HepG2 (cell line): Measurements from ENCODE around the gene TVP23A. TPM values are rescaled to one million over a fixed set of nuclear protein-coding genes. Genes with fewer than 3 reads are reported as not detected.

Source experiments
- ATAC-seq: fragments of 200-7000 bp; cut with Tn5 transposase; 3 replicates; pipeline ENCODE4 v1.9.1; 2020; ENCODE audit warnings: mild to moderate bottlenecking, moderate library complexity
- BruUV-seq: library from RNA; stranded (reverse); fragments of 400-500 nt; replicated peaks from 2 replicates; lab custom pipeline; 2021; lab: Mats Ljungman, UMichigan
- CTCF ChIA-PET: fragments of 300-600 bp; formaldehyde crosslinking; extraction: SDS; loops from one replicate; lab custom pipeline; 2021; ENCODE audit warnings: low total read pairs, inconsistent platforms, low intra/inter-chr PET ratio; lab: Yijun Ruan, JAX
- POLR2A ChIA-PET: fragments of 350-600 bp; sonication (Branson Sonifier 250); formaldehyde crosslinking; loops from one replicate; lab custom pipeline; 2020; ENCODE audit warnings: antibody characterized with exemption, inconsistent platforms; lab: Yijun Ruan, JAX
- DNase-seq: peaks from one replicate; pipeline ENCODE4 v3.0.0-alpha.2; 2015; ENCODE audit warnings: low spot score
- FAIRE-seq: peaks from 3 replicates; lab custom pipeline; 2011; peaks lifted over from hg19 to GRCh38; lab: Jason Lieb, UNC
- H2AFZ ChIP-seq: one replicate; pipeline ENCODE4 v1.6.1; 2011; ENCODE audit warnings: low read length, inconsistent platforms
- H3K27ac ChIP-seq: fragments of 300-600 bp; 3 replicates; pipeline ENCODE4 v1.8.0; 2011; ENCODE audit warnings: mixed run types, mild to moderate bottlenecking, mixed read lengths, low read length, inconsistent platforms; ENCODE audit not compliant: insufficient read depth; ENCODE audit errors: extremely low read length
- H3K27me3 ChIP-seq, 2 experiments: fragments of 200-600 bp in 1 of 2; 2 replicates in 1 of 2; 3 replicates in 1 of 2; pipeline versions ENCODE4 v1.6.0 to v1.8.0; 2011; ENCODE audit warnings: low read length in 2 of 2, mild to moderate bottlenecking in 2 of 2, moderate library complexity in 2 of 2, inconsistent platforms in 1 of 2; ENCODE audit not compliant: insufficient read depth in 2 of 2, control insufficient read depth in 1 of 2
- H3K36me3 ChIP-seq, 2 experiments: fragments of 200-600 bp in 1 of 2; replicated peaks in 1 of 2; 2 replicates in 1 of 2; 3 replicates in 1 of 2; pipeline versions ENCODE4 v1.5.1 to v1.8.0; 2011; ENCODE audit warnings: low read length in 2 of 2, inconsistent platforms in 1 of 2; ENCODE audit not compliant: insufficient read depth in 2 of 2, control insufficient read depth in 1 of 2
- H3K4me1 ChIP-seq: 2 replicates; pipeline ENCODE4 v1.5.1; 2012; ENCODE audit warnings: low read length, inconsistent platforms; ENCODE audit not compliant: insufficient read depth
- H3K4me2 ChIP-seq: 2 replicates; pipeline ENCODE4 v1.6.0; 2011; ENCODE audit warnings: low read depth, low read length, inconsistent platforms
- H3K4me3 ChIP-seq, 3 experiments: fragments of 200-600 bp in 1 of 3; sonication (generic), shearing (Covaris generic) in 1 of 3; replicated peaks in 1 of 3; 2 replicates each; pipeline ENCODE4 v1.5.1; 2011 to 2016; ENCODE audit warnings: low read length in 3 of 3, inconsistent platforms in 2 of 3, low read depth in 2 of 3, mild to moderate bottlenecking in 2 of 3, control low read depth in 1 of 3, mixed read lengths in 1 of 3; ENCODE audit not compliant: insufficient read depth in 1 of 3
- H3K79me2 ChIP-seq: one replicate; pipeline ENCODE4 v1.6.1; 2011; ENCODE audit warnings: low read length, inconsistent platforms; ENCODE audit not compliant: insufficient read depth
- H3K9ac ChIP-seq: 2 replicates; pipeline ENCODE4 v1.6.0; 2011; ENCODE audit warnings: mild to moderate bottlenecking, low read depth, low read length, inconsistent platforms; ENCODE audit not compliant: insufficient read depth
- H3K9me3 ChIP-seq: 2 replicates; pipeline ENCODE4 v1.5.1; 2012; ENCODE audit warnings: mild to moderate bottlenecking, low read length
- H4K20me1 ChIP-seq: 2 replicates; pipeline ENCODE4 v1.6.0; 2011; ENCODE audit warnings: inconsistent platforms, mild to moderate bottlenecking, low read length, moderate library complexity; ENCODE audit not compliant: insufficient read depth
- BCL3 ChIP-seq: sonication (generic); formaldehyde crosslinking; IDR thresholded peaks from 2 replicates; pipeline ENCODE4 v1.5.1; 2020; ENCODE audit warnings: mild to moderate bottlenecking, missing genetic modification reagents, moderate library complexity
- DNMT1 ChIP-seq: sonication (generic); formaldehyde crosslinking; IDR thresholded peaks from 2 replicates; pipeline ENCODE4 v1.5.1; 2020; ENCODE audit warnings: mild to moderate bottlenecking, missing genetic modification reagents
- FOXO4 ChIP-seq: sonication (generic); formaldehyde crosslinking; conservative IDR thresholded peaks from 2 replicates; pipeline ENCODE4 v1.8.1; 2023; ENCODE audit warnings: missing genetic modification reagents
- KIAA2018 ChIP-seq: sonication (generic); formaldehyde crosslinking; IDR thresholded peaks from 2 replicates; pipeline ENCODE4 v1.5.0; 2020; ENCODE audit warnings: mild to moderate bottlenecking, missing genetic modification reagents, borderline replicate concordance
- MNT ChIP-seq: fragments of 450-650 bp; IDR thresholded peaks from 2 replicates; pipeline ENCODE4 v1.6.1; 2016
- MTA3 ChIP-seq: sonication (generic); formaldehyde crosslinking; IDR thresholded peaks from 2 replicates; pipeline ENCODE4 v1.4.0; 2020; ENCODE audit warnings: missing genetic modification reagents
- WIZ ChIP-seq: sonication (generic); formaldehyde crosslinking; IDR thresholded peaks from 2 replicates; pipeline ENCODE4 v1.5.1; 2020; ENCODE audit warnings: mild to moderate bottlenecking, missing genetic modification reagents
- ZMAT5 ChIP-seq: sonication (generic); formaldehyde crosslinking; IDR thresholded peaks from 2 replicates; pipeline ENCODE4 v1.5.0; 2020; ENCODE audit warnings: mild to moderate bottlenecking, low read depth, missing genetic modification reagents, borderline replicate concordance
- ZNF329 ChIP-seq: sonication (generic); formaldehyde crosslinking; IDR thresholded peaks from 2 replicates; pipeline ENCODE4 v1.9.0; 2021; ENCODE audit warnings: low read depth, mild to moderate bottlenecking, missing genetic modification reagents
- ZNF546 ChIP-seq: sonication (generic); formaldehyde crosslinking; conservative IDR thresholded peaks from 2 replicates; pipeline ENCODE4 v1.8.1; 2023; ENCODE audit warnings: mild to moderate bottlenecking, missing genetic modification reagents
- WGBS: methylation state at CpG from one replicate; pipeline ENCODE4 v1.1.6; 2017; ENCODE audit warnings: low lambda C conversion rate; 5-methylcytosine and 5-hydroxymethylcytosine counted together
- in situ Hi-C: cut with HindIII; loops from 2 replicates; pipeline ENCODE4 v1.10.0; 2017; ENCODE audit warnings: low pct_unique_long_range_greater_than_20kb; ENCODE audit not compliant: extremely low pct_ligation_motif_present
- intact Hi-C: fragments of 100-400 bp; cut with micrococcal nuclease; formaldehyde crosslinking; loops from one replicate; pipeline ENCODE4 v1.10.0; 2022; ENCODE audit not compliant: unreplicated experiment
- polyA plus RNA-seq, 8 experiments: library from polyadenylated mRNA; depleted of rRNA in 3 of 8; stranded (reverse) in 7 of 8; unstranded in 1 of 8; fragments of >200 nt; fragmentation: Illumina TruSeq in 4 of 8; extraction: Trizol in 4 of 8; gene quantifications; 2 replicates each; pipeline versions ENCODE4 v1.2.1 to v1.2.3, GENCODE V29; 2011 to 2016; ENCODE audit warnings: low read depth in 4 of 8, missing spikeins in 1 of 8, mixed read lengths in 1 of 8; ENCODE audit not compliant: insufficient read depth in 1 of 8
- total RNA-seq, 5 experiments: library from RNA; depleted of rRNA; stranded (reverse); fragments of >200 nt; fragmentation: Illumina TruSeq; extraction: Trizol; gene quantifications; 2 replicates each; pipeline ENCODE4 v1.2.3, GENCODE V29; 2016; ENCODE audit warnings: low read depth in 1 of 5

The TVP23A gene
- total and polyA plus RNA-seq, 2 of the 13 experiments (the other 11 are each of a cell fraction or from before 2014, with no cell fraction given), result not detected

GRCh38 chr16:10776280-10776679, 42.3 kb downstream of the TVP23A start:
- peaks cover 2 to 27% of the 10 kb centered on the region in 2 experiments; a peak in 4 of 5 replicates for H3K27me3 ChIP-seq
- no peak overlapping the region for H3K9ac ChIP-seq
- DNase-seq, result no peak
- no peak for FAIRE-seq
- H3K4me1 ChIP-seq, result peaks cover 11% of the 10 kb centered on the region
- 53% methylated on average over 4 of the region's 4 CpGs for WGBS
- no TSS peak for BruUV-seq
- no peaks in the 10 kb centered on the region for H3K36me3 ChIP-seq
- ChIA-PET POLR2A (no interaction called here), CTCF (no interaction called here)
- H3K4me3 ChIP-seq, result no peak overlapping the region
- ATAC-seq, result no peak
- no peak overlapping the region for H2AFZ ChIP-seq
- in situ Hi-C loops (no loop called here), intact Hi-C loops (no loop called here)
- no peaks in the 10 kb centered on the region for H3K79me2 ChIP-seq
- H3K9me3 ChIP-seq, result no peaks in the 10 kb centered on the region
- H3K4me2 ChIP-seq, result no peak overlapping the region
- H3K27ac ChIP-seq, result no peak overlapping the region
- H4K20me1 ChIP-seq, result no peaks in the 10 kb centered on the region
- TF ChIP-seq KIAA2018 (CRISPR knock-in tag) (no peak), ZNF329 (CRISPR knock-in tag) (no peak), BCL3 (CRISPR knock-in tag) (no peak), ZNF546 (CRISPR knock-in tag) (no peak), ZMAT5 (CRISPR knock-in tag) (no peak), DNMT1 (no peak), WIZ (CRISPR knock-in tag) (no peak), MNT (no peak), FOXO4 (CRISPR knock-in tag) (no peak), MTA3 (CRISPR knock-in tag) (no peak)
